Small intestine (tissue), 7 donors: ENCODE data around the gene TMEM40. TPM values are rescaled to one million over a fixed set of nuclear protein-coding genes. Genes with fewer than 3 reads are reported as not detected.
"Not testable (repeated sequence)": the region's sequence is repeated elsewhere in the genome, so short reads cannot be mapped to it uniquely, and the experiment has no call there.

Experiments used
- DNase-seq, 2 donors: peaks; one replicate each; pipeline versions ENCODE4 v3.0.0 to v3.0.0-alpha.2; 2013
- FAIRE-seq: peaks from 2 replicates; lab custom pipeline; 2012; peaks lifted over from hg19 to GRCh38; lab: Jason Lieb, UNC
- H3K27ac ChIP-seq, 3 donors: one replicate each; pipeline ENCODE4 v1.5.1; 2013; ENCODE audit warnings: low read length in 2 of 3, mild to moderate bottlenecking in 2 of 3, control low read depth in 1 of 3, inconsistent platforms in 1 of 3, low read depth in 1 of 3, moderate library complexity in 1 of 3
- H3K27me3 ChIP-seq, 3 donors: one replicate each; pipeline ENCODE4 v1.6.1; 2013; ENCODE audit warnings: low read length in 3 of 3, inconsistent platforms in 1 of 3; ENCODE audit not compliant: control insufficient read depth in 3 of 3, insufficient read depth in 3 of 3
- H3K36me3 ChIP-seq, 3 donors: one replicate each; pipeline ENCODE4 v1.6.1; 2013; ENCODE audit warnings: low read length in 3 of 3, inconsistent platforms in 1 of 3, low read depth in 1 of 3, mild to moderate bottlenecking in 1 of 3, moderate library complexity in 1 of 3; ENCODE audit not compliant: control insufficient read depth in 3 of 3, insufficient read depth in 2 of 3
- H3K4me1 ChIP-seq, 3 donors: one replicate each; pipeline ENCODE4 v1.6.1; 2013; ENCODE audit warnings: low read length in 2 of 3, inconsistent platforms in 1 of 3, low read depth in 1 of 3, mild to moderate bottlenecking in 1 of 3, moderate library complexity in 1 of 3; ENCODE audit not compliant: control insufficient read depth in 3 of 3, insufficient read depth in 2 of 3
- H3K4me3 ChIP-seq, 3 donors: one replicate each; pipeline ENCODE4 v1.5.1; 2013; ENCODE audit warnings: low read length in 3 of 3, control low read depth in 1 of 3, inconsistent platforms in 1 of 3, low read depth in 1 of 3, mild to moderate bottlenecking in 1 of 3, moderate library complexity in 1 of 3
- H3K9me3 ChIP-seq, 2 donors: one replicate each; pipeline ENCODE4 v1.6.1; 2013; ENCODE audit warnings: low read depth in 1 of 2, low read length in 1 of 2; ENCODE audit not compliant: control insufficient read depth in 2 of 2, insufficient read depth in 1 of 2
- WGBS, 3 donors: extraction: QIAGEN DNeasy Blood & Tissue Kit; methylation state at CpG; one replicate each; pipeline ENCODE4 v1.1.7; 2013; 5-methylcytosine and 5-hydroxymethylcytosine counted together
- polyA plus RNA-seq, 4 donors: library from polyadenylated mRNA; stranded (reverse) in 3 of 4; unstranded in 1 of 4; fragments of 200-250 nt in 3 of 4; fragments of 120-200 nt in 1 of 4; gene quantifications; one replicate each; pipeline versions ENCODE4 v1.2.1 to v1.2.3, GENCODE V29; 2013
- donor health status: healthy with polysubstance abuse.
- donor health status: control.
- donor health status: control.
- donor health status: Bipolar disorder and iron deficiency.
- donor health status: healthy.

Gene TMEM40
- polyA plus RNA-seq, 4 donors = 0.07 to 0.25 TPM; not detected in 2

- Histone ChIP-seq H3K27me3 (no peaks in the 10 kb centered on the region), H3K4me3 (no peak overlapping the region), H3K4me1 (no peaks in the 10 kb centered on the region), H3K36me3 (no peaks in the 10 kb centered on the region), H3K9me3 (no peaks in the 10 kb centered on the region), H3K27ac (no peak overlapping the region)
- 59 to 68% (median 61%) methylated on average over 4 of the region's 4 CpGs for WGBS, 3 donors
- DNase-seq (no peak), FAIRE-seq (no peak)
Observed at GRCh38 chr3:12785096-12785495, 26.0 kb upstream of the TMEM40 start.

- DNase-seq = no peak
- WGBS, 3 donors = 54 to 68% (median 59%) methylated on average over 6 of the region's 6 CpGs
- Histone ChIP-seq H3K27me3 (no peaks in the 10 kb centered on the region), H3K9me3 (no peaks in the 10 kb centered on the region), H3K36me3 (no peaks in the 10 kb centered on the region), H3K4me1 (no peaks in the 10 kb centered on the region), H3K27ac (no peak overlapping the region), H3K4me3 (no peak overlapping the region)
- FAIRE-seq = no peak
Observed at GRCh38 chr3:12782172-12782815, 23.2 kb upstream of the TMEM40 start.

GRCh38 chr3:12780751-12781150, 21.7 kb upstream of the TMEM40 start:
- no peaks in the 10 kb centered on the region for H3K9me3 ChIP-seq
- FAIRE-seq (no peak), DNase-seq (no peak)
- H3K27ac ChIP-seq = no peak overlapping the region
- H3K4me3 ChIP-seq = no peak overlapping the region
- H3K36me3 ChIP-seq = no peaks in the 10 kb centered on the region
- no peaks in the 10 kb centered on the region for H3K4me1 ChIP-seq
- WGBS, 3 donors = 58 to 73% (median 68%) methylated on average over 4 of the region's 4 CpGs
- H3K27me3 ChIP-seq = no peaks in the 10 kb centered on the region

GRCh38 chr3:12777171-12777570, 18.1 kb upstream of the TMEM40 start:
- DNase-seq (no peak), FAIRE-seq (no peak)
- H3K4me3 ChIP-seq = no peak overlapping the region
- no peak overlapping the region for H3K27ac ChIP-seq
- WGBS, 3 donors = 53 to 68% (median 65%) methylated on average over 4 of the region's 4 CpGs
- no peaks in the 10 kb centered on the region for H3K36me3 ChIP-seq
- H3K4me1 ChIP-seq = no peaks in the 10 kb centered on the region
- H3K9me3 ChIP-seq = no peaks in the 10 kb centered on the region
- no peaks in the 10 kb centered on the region for H3K27me3 ChIP-seq

- not testable (repeated sequence) for H3K36me3 ChIP-seq, FAIRE-seq, H3K27ac ChIP-seq, DNase-seq, H3K9me3 ChIP-seq, H3K4me1 ChIP-seq, H3K4me3 ChIP-seq, H3K27me3 ChIP-seq
- WGBS, 3 donors = 53 to 72% (median 65%) methylated on average over 6 of the region's 6 CpGs
Observed at GRCh38 chr3:12775970-12776369, 16.9 kb upstream of the TMEM40 start.

- Histone ChIP-seq H3K36me3 (no peaks in the 10 kb centered on the region), H3K9me3 (no peaks in the 10 kb centered on the region), H3K27me3 (no peaks in the 10 kb centered on the region), H3K4me1 (no peaks in the 10 kb centered on the region), H3K4me3 (no peak overlapping the region), H3K27ac (no peak overlapping the region)
- WGBS, 3 donors = 62% methylated on average over 1 of the region's 1 CpG
- no peak for FAIRE-seq
- DNase-seq = no peak
Observed at GRCh38 chr3:12775226-12775625, 16.2 kb upstream of the TMEM40 start.

GRCh38 chr3:12774619-12775018, 15.6 kb upstream of the TMEM40 start:
- WGBS, 3 donors = 58 to 71% (median 65%) methylated on average over 4 of the region's 4 CpGs
- DNase-seq (no peak), FAIRE-seq (no peak)

GRCh38 chr3:12773710-12774086, 14.6 kb upstream of the TMEM40 start:
- 84 to 92% (median 91%) methylated on average over 1 of the region's 1 CpG for WGBS, 3 donors
- no peak overlapping the region for H3K27ac ChIP-seq
- no peak for DNase-seq
- no peaks in the 10 kb centered on the region for H3K9me3 ChIP-seq
- no peak for FAIRE-seq
- H3K27me3 ChIP-seq = no peaks in the 10 kb centered on the region
- no peaks in the 10 kb centered on the region for H3K4me1 ChIP-seq
- H3K4me3 ChIP-seq = no peak overlapping the region
- H3K36me3 ChIP-seq = no peaks in the 10 kb centered on the region

More at GRCh38 chr3:12774619-12775018, 15.6 kb upstream of the TMEM40 start:
- Histone ChIP-seq H3K4me1 (no peaks in the 10 kb centered on the region), H3K4me3 (no peak overlapping the region), H3K27me3 (no peaks in the 10 kb centered on the region), H3K27ac (no peak overlapping the region), H3K9me3 (no peaks in the 10 kb centered on the region), H3K36me3 (no peaks in the 10 kb centered on the region)
